HG03139 (cell line): ENCODE results near the gene ID1.

Experiments used
- ATAC-seq: cut with Tn5 transposase; IDR thresholded peaks from one replicate; pipeline ENCODE4 v1.9.1; 2021; ENCODE audit not compliant: unreplicated experiment

The ID1 gene

GRCh38 chr20:31605031-31605901 lies at the start of gene ID1:
Gene ID1, plus strand, starts transcription at chr20:31605289. Its CDS starts 99 bp downstream, at chr20:31605388.
- peak; percentile 86 for ATAC-seq

GRCh38 chr20:31559704-31560093 lies 45.4 kb upstream of the ID1 start:
- ATAC-seq: no peak

GRCh38 chr20:31560094-31560745 lies 44.9 kb upstream of the ID1 start:
- no peak for ATAC-seq

- ATAC-seq: no peak
Observed at GRCh38 chr20:31560746-31561598, 44.1 kb upstream of the ID1 start.

GRCh38 chr20:31562241-31562640 lies 42.8 kb upstream of the ID1 start:
- no peak for ATAC-seq

- ATAC-seq: no peak
Observed at GRCh38 chr20:31564284-31564683, 40.8 kb upstream of the ID1 start.

- no peak for ATAC-seq
Observed at GRCh38 chr20:31565699-31566318, 39.3 kb upstream of the ID1 start.

- ATAC-seq: no peak
Observed at GRCh38 chr20:31566319-31566657, 38.8 kb upstream of the ID1 start.

GRCh38 chr20:31566658-31567379 lies 38.3 kb upstream of the ID1 start:
- ATAC-seq: no peak

- no peak for ATAC-seq
Observed at GRCh38 chr20:31567380-31567720, 37.7 kb upstream of the ID1 start.

- no peak for ATAC-seq
Observed at GRCh38 chr20:31568041-31568731, 36.9 kb upstream of the ID1 start.

- no peak for ATAC-seq
Observed at GRCh38 chr20:31568773-31569162, 36.3 kb upstream of the ID1 start.

GRCh38 chr20:31569163-31570020 lies 35.7 kb upstream of the ID1 start:
- ATAC-seq: no peak

GRCh38 chr20:31570021-31570463 lies 35.0 kb upstream of the ID1 start:
- no peak for ATAC-seq

- no peak for ATAC-seq
Observed at GRCh38 chr20:31570735-31571617, 34.1 kb upstream of the ID1 start.

GRCh38 chr20:31572042-31572700 lies 32.9 kb upstream of the ID1 start:
- no peak for ATAC-seq

GRCh38 chr20:31572701-31573554 lies 32.2 kb upstream of the ID1 start:
- ATAC-seq: peak; percentile 94
